ENCODE results near the gene WASHC2C.
"Not testable (repeated sequence)": the region's sequence is repeated elsewhere in the genome, so short reads cannot be mapped to it uniquely, and the experiment has no call there.

DNA sequence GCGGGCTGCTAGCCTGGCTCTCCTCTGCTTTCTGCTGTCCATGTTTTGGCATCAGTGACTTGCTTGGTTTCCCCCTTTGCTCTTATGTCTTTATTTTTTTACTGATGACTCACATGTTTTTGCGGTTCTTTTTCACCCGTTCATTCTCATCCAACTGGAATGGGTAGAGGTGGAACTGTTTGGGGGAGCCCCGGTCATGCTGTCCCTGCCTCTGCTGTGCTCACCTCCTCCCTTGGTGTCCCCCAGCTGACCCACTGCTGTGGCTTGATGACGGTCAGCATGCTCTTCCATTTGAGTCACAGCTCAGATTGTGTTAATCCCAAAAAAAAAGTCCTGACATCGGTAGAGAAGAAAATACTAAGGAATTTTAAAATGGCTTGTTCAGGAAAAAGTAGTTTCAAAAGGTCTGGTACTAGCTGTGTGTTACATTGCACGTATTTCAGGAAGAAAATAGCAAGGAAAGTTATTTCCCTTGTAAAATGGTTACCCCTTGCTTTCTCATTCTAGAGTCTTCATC, 27.0 kb downstream of the WASHC2C start:
- TF ChIP-seq, protein P1, sequence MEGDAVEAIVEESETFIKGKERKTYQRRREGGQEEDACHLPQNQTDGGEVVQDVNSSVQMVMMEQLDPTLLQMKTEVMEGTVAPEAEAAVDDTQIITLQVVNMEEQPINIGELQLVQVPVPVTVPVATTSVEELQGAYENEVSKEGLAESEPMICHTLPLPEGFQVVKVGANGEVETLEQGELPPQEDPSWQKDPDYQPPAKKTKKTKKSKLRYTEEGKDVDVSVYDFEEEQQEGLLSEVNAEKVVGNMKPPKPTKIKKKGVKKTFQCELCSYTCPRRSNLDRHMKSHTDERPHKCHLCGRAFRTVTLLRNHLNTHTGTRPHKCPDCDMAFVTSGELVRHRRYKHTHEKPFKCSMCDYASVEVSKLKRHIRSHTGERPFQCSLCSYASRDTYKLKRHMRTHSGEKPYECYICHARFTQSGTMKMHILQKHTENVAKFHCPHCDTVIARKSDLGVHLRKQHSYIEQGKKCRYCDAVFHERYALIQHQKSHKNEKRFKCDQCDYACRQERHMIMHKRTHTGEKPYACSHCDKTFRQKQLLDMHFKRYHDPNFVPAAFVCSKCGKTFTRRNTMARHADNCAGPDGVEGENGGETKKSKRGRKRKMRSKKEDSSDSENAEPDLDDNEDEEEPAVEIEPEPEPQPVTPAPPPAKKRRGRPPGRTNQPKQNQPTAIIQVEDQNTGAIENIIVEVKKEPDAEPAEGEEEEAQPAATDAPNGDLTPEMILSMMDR (IDR thresholded peaks at IDR 0.05): not testable (repeated sequence)
- not testable (repeated sequence) for TF ChIP-seq POLR2A, POLR2AphosphoS5 (IDR thresholded peaks at IDR 0.05)
